HEK293 (cell line): ENCODE measurements around the gene CDK5.

ENCODE experiments used
- GLI4 ChIP-seq: fragments of 450-650 bp; formaldehyde crosslinking; IDR thresholded peaks from 2 replicates; pipeline ENCODE4 v1.5.1; 2016; ENCODE audit warnings: missing biosample characterization, missing genetic modification characterization
- GLIS2 ChIP-seq: fragments of 450-650 bp; formaldehyde crosslinking; IDR thresholded peaks from 2 replicates; pipeline ENCODE4 v1.5.1; 2016; ENCODE audit warnings: missing biosample characterization, missing genetic modification characterization
- KLF17 ChIP-seq: fragments of 450-650 bp; formaldehyde crosslinking; IDR thresholded peaks from 2 replicates; pipeline ENCODE4 v1.5.1; 2016; ENCODE audit warnings: missing biosample characterization, missing genetic modification characterization
- KLF7 ChIP-seq: fragments of 450-650 bp; formaldehyde crosslinking; IDR thresholded peaks from 2 replicates; pipeline ENCODE4 v1.5.1; 2016; ENCODE audit warnings: missing biosample characterization, missing genetic modification characterization, borderline replicate concordance
- PRDM2 ChIP-seq: fragments of 450-650 bp; formaldehyde crosslinking; IDR thresholded peaks from 2 replicates; pipeline ENCODE4 v1.5.1; 2016; ENCODE audit warnings: missing biosample characterization, missing genetic modification characterization, borderline replicate concordance
- SETDB1 ChIP-seq: IDR thresholded peaks from one replicate; pipeline ENCODE4 v1.6.1; 2017; ENCODE audit warnings: mild to moderate bottlenecking, low read length, moderate library complexity, mixed read lengths; ENCODE audit not compliant: insufficient read length
- WT1 ChIP-seq: fragments of 450-650 bp; formaldehyde crosslinking; IDR thresholded peaks from 2 replicates; pipeline ENCODE4 v1.5.1; 2016; ENCODE audit warnings: missing biosample characterization, missing genetic modification characterization
- ZBTB48 ChIP-seq: fragments of 450-650 bp; formaldehyde crosslinking; IDR thresholded peaks from 2 replicates; pipeline ENCODE4 v1.5.1; 2016; ENCODE audit warnings: missing biosample characterization, missing genetic modification characterization
- ZBTB8A ChIP-seq: fragments of 450-650 bp; formaldehyde crosslinking; IDR thresholded peaks from 2 replicates; pipeline ENCODE4 v1.5.1; 2016; ENCODE audit warnings: missing biosample characterization, missing genetic modification characterization
- ZEB2 ChIP-seq: fragments of 450-650 bp; formaldehyde crosslinking; IDR thresholded peaks from 2 replicates; pipeline ENCODE4 v1.5.1; 2016; ENCODE audit warnings: missing biosample characterization, missing genetic modification characterization
- ZFP37 ChIP-seq: fragments of 450-650 bp; formaldehyde crosslinking; IDR thresholded peaks from 2 replicates; pipeline ENCODE4 v1.5.1; 2016; ENCODE audit warnings: missing biosample characterization, missing genetic modification characterization
- ZNF202 ChIP-seq: fragments of 450-650 bp; formaldehyde crosslinking; IDR thresholded peaks from 2 replicates; pipeline ENCODE4 v1.5.1; 2016; ENCODE audit warnings: missing biosample characterization, missing genetic modification characterization, borderline replicate concordance
- ZNF280C ChIP-seq: fragments of 450-650 bp; formaldehyde crosslinking; IDR thresholded peaks from 2 replicates; pipeline ENCODE4 v1.5.1; 2016; ENCODE audit warnings: missing biosample characterization, missing genetic modification characterization
- ZNF391 ChIP-seq: fragments of 450-650 bp; formaldehyde crosslinking; IDR thresholded peaks from 2 replicates; pipeline ENCODE4 v1.5.1; 2016; ENCODE audit warnings: low read depth, missing biosample characterization, missing genetic modification characterization, borderline replicate concordance
- ZNF394 ChIP-seq: fragments of 450-650 bp; formaldehyde crosslinking; IDR thresholded peaks from 2 replicates; pipeline ENCODE4 v1.5.1; 2016; ENCODE audit warnings: missing biosample characterization, missing genetic modification characterization, mild to moderate bottlenecking, moderate library complexity, borderline replicate concordance
- ZNF416 ChIP-seq: fragments of 450-650 bp; formaldehyde crosslinking; IDR thresholded peaks from 2 replicates; pipeline ENCODE4 v1.5.1; 2016; ENCODE audit warnings: missing biosample characterization, missing genetic modification characterization
- ZNF621 ChIP-seq: fragments of 450-650 bp; formaldehyde crosslinking; IDR thresholded peaks from 2 replicates; pipeline ENCODE4 v1.5.1; 2017; ENCODE audit warnings: missing biosample characterization, missing genetic modification characterization
- ZNF645 ChIP-seq: fragments of 450-650 bp; formaldehyde crosslinking; IDR thresholded peaks from 2 replicates; pipeline ENCODE4; 2016; ENCODE audit warnings: missing biosample characterization, missing genetic modification characterization
- TF ChIP-seq, protein P1 (sequence below): fragments of 450-650 bp; formaldehyde crosslinking; IDR thresholded peaks from 2 replicates; pipeline ENCODE4 v1.5.1; 2017; ENCODE audit warnings: missing biosample characterization, missing genetic modification characterization

The CDK5 gene

GRCh38 chr7:151081170-151082101, 23.7 kb upstream of the CDK5 start (continued):
- no peak for TF ChIP-seq ZNF280C (tag by site-specific recombination)
- no peak for TF ChIP-seq PRDM2 (tag by site-specific recombination)
- TF ChIP-seq ZEB2 (tag by site-specific recombination) = 0 out of 2 replicates have a peak, but pooled peaks have one; percentile 31
- TF ChIP-seq SETDB1 = no peak
- no peak for TF ChIP-seq KLF7 (tag by site-specific recombination)
- TF ChIP-seq ZNF621 (tag by site-specific recombination) = no peak
- TF ChIP-seq KLF17 (tag by site-specific recombination) = 0 out of 2 replicates have a peak, but pooled peaks have one; percentile 62
- TF ChIP-seq ZNF416 = no peak
- TF ChIP-seq ZNF394 (tag by site-specific recombination) = peak; percentile 88
- peak; percentile 32; the same call in 1 of the 2 replicates for TF ChIP-seq ZFP37
- peak; percentile 61; the same call in 1 of the 2 replicates for TF ChIP-seq ZBTB48 (tag by site-specific recombination)
- TF ChIP-seq GLI4 (tag by site-specific recombination) = peak; percentile 49; the same call in 1 of the 2 replicates
- TF ChIP-seq ZBTB8A (tag by site-specific recombination) = peak; percentile 40; the same call in 1 of the 2 replicates
- TF ChIP-seq, protein P1, sequence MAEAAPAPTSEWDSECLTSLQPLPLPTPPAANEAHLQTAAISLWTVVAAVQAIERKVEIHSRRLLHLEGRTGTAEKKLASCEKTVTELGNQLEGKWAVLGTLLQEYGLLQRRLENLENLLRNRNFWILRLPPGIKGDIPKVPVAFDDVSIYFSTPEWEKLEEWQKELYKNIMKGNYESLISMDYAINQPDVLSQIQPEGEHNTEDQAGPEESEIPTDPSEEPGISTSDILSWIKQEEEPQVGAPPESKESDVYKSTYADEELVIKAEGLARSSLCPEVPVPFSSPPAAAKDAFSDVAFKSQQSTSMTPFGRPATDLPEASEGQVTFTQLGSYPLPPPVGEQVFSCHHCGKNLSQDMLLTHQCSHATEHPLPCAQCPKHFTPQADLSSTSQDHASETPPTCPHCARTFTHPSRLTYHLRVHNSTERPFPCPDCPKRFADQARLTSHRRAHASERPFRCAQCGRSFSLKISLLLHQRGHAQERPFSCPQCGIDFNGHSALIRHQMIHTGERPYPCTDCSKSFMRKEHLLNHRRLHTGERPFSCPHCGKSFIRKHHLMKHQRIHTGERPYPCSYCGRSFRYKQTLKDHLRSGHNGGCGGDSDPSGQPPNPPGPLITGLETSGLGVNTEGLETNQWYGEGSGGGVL = no peak
- TF ChIP-seq GLIS2 = peak; percentile 88
- TF ChIP-seq ZNF645 = no peak
- no peak for TF ChIP-seq ZNF202 (tag by site-specific recombination)
- TF ChIP-seq ZNF391 (tag by site-specific recombination) = peak; percentile 66
- TF ChIP-seq WT1 = no peak
- TF ChIP-seq, all 188 proteins: peak for 28
